Astrocyte of the cerebellum (primary cell): ENCODE results near the gene GPS1.

Experiments
- DNase-seq: peaks from one replicate; pipeline ENCODE4 v3.0.0-alpha.2; 2011; ENCODE audit warnings: low read depth
- H3K4me3 ChIP-seq: 2 replicates; pipeline ENCODE4 v1.5.1; 2011; ENCODE audit warnings: mild to moderate bottlenecking, low read depth, low read length, moderate library complexity
- CTCF ChIP-seq: IDR thresholded peaks from 2 replicates; pipeline ENCODE4 v1.5.1; 2012; ENCODE audit warnings: low read length, low read depth, moderate library complexity, mild to moderate bottlenecking; ENCODE audit errors: missing control alignments
- in situ Hi-C: cut with HindIII; loops from 2 replicates; pipeline ENCODE4 v1.10.0; 2017; ENCODE audit warnings: low sequenced_read_pairs

GPS1 gene

GRCh38 chr17:82049106-82049505 lies 2.6 kb upstream of the GPS1 start:
- no peak overlapping the region for H3K4me3 ChIP-seq
- in situ Hi-C loops, result no loop called here
- TF ChIP-seq CTCF, result no peak
- DNase-seq, result no peak

GRCh38 chr17:82049521-82049971 lies 2.2 kb upstream of the GPS1 start:
- no peak overlapping the region for H3K4me3 ChIP-seq
- in situ Hi-C loops, result no loop called here
- DNase-seq, result no peak
- no peak for TF ChIP-seq CTCF

DNA sequence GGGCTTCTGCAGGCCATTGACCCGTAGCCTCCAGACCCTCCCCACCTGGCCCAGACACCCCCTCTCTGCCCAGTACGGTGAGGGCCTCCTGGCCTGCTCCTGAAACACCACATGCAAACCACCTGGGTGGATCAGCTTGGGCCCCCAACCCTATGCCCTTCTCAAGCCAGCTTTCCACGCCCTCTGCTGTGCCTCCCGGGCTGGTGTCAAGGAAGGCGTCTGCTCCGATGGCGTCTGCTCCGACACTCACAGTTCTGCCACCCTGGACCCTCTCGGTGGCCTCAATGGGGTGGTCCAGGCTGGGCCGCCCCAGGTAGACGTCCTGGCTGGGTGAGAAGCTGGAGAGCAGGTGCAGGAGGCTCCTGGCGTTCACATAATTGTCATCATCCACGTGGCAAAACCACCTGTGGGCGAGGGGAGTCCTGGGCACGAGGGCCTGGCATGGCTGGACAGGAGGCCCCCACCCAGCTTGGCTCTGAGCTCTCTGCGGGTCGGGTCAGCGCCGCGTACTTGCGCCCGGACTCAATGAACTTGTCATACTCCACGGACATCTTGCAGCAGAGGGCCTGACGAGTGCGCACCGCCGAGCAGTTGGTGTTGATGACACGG lies 1.4 kb upstream of the GPS1 start:
- in situ Hi-C loops, result no loop called here
- no peak for TF ChIP-seq CTCF
- no peak for DNase-seq
- peak overlapping the region; percentile 76 for H3K4me3 ChIP-seq

- peak overlapping the region; percentile 76 for H3K4me3 ChIP-seq
Observed at GRCh38 chr17:82050761-82051641, 697 bp upstream of the GPS1 start.

DNA sequence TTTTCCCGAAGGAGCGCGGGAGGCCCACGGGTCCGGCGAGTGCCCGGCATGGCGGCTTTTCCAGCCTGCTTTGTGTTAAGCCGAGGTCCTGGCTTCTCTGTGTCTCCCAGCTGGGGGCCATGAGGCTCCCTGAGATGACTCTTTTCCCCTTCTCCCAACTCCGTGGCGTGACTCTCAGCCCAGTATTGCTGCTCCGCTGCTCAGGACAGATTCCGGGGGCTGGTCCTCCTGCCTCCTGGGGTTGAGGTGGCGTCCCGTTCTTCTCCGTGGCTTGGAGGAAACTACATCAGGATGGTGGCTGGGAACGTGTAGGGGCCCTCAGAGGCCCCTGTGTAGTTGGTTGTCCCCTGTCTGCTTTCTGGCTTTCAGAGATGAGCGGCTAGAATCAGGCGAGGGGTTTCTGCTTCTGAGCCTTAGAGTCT lies 951 bp downstream of the GPS1 start:
- DNase-seq, result no peak
- in situ Hi-C loops, result no loop called here
- no peak for TF ChIP-seq CTCF
- H3K4me3 ChIP-seq, result peak overlapping the region; percentile 76

More at GRCh38 chr17:82050761-82051641, 697 bp upstream of the GPS1 start:
- in situ Hi-C loops, result no loop called here
- no peak for DNase-seq
- no peak for TF ChIP-seq CTCF

- in situ Hi-C loops, result no loop called here
- DNase-seq, result no peak
- peak overlapping the region; percentile 76 for H3K4me3 ChIP-seq
- TF ChIP-seq CTCF, result no peak
Observed at GRCh38 chr17:82053130-82053529, 1.4 kb downstream of the GPS1 start.
